Effector CD8-positive, alpha-beta T cell (primary cell): ENCODE results near the gene SESN3.
"Not testable (repeated sequence)": the region's sequence is repeated elsewhere in the genome, so short reads cannot be mapped to it uniquely, and the experiment has no call there.

Experiments
- DNase-seq: peaks from one replicate; lab custom pipeline; 2025; lab: John Stamatoyannopoulos, UW

The SESN3 gene

GRCh38 chr11:95251896-95252295 lies 20.9 kb upstream of the SESN3 start:
- DNase-seq: not testable (repeated sequence)

GRCh38 chr11:95248666-95249467 lies 17.9 kb upstream of the SESN3 start:
- DNase-seq: no peak

- DNase-seq: no peak
Measured at GRCh38 chr11:95247883-95248282, 16.9 kb upstream of the SESN3 start.

GRCh38 chr11:95247127-95247684 lies 16.2 kb upstream of the SESN3 start:
- no peak for DNase-seq

GRCh38 chr11:95245581-95245980 lies 14.6 kb upstream of the SESN3 start:
- no peak for DNase-seq

- DNase-seq: no peak
Measured at GRCh38 chr11:95245038-95245437, 14.0 kb upstream of the SESN3 start.

GRCh38 chr11:95243673-95244072 lies 12.7 kb upstream of the SESN3 start:
- no peak for DNase-seq

- no peak for DNase-seq
Measured at GRCh38 chr11:95242845-95243605, 12.0 kb upstream of the SESN3 start.

- no peak for DNase-seq
Measured at GRCh38 chr11:95242091-95242844, 11.3 kb upstream of the SESN3 start.

GRCh38 chr11:95241681-95242081 lies 10.7 kb upstream of the SESN3 start:
- DNase-seq: no peak

GRCh38 chr11:95239871-95240649 lies 9.1 kb upstream of the SESN3 start:
- no peak for DNase-seq

GRCh38 chr11:95232666-95233065 lies 1.7 kb upstream of the SESN3 start:
- DNase-seq: no peak

GRCh38 chr11:95231881-95232605 lies 1.0 kb upstream of the SESN3 start:
- DNase-seq: peak; percentile 54

- no peak for DNase-seq
Measured at GRCh38 chr11:95230810-95231126, 234 bp downstream of the SESN3 start.

- peak; percentile 14 for DNase-seq
Measured at GRCh38 chr11:95229993-95230809, 801 bp downstream of the SESN3 start.

GRCh38 chr11:95229199-95229992 lies 1.6 kb downstream of the SESN3 start:
- DNase-seq: no peak

- DNase-seq: no peak
Measured at GRCh38 chr11:95228081-95228749, 2.8 kb downstream of the SESN3 start.

GRCh38 chr11:95227060-95227459 lies 3.9 kb downstream of the SESN3 start:
- DNase-seq: not testable (repeated sequence)

- no peak for DNase-seq
Measured at GRCh38 chr11:95222817-95223216, 8.2 kb downstream of the SESN3 start.
